ENCODE measurements around the gene SCNM1. TPM values are rescaled to one million over a fixed set of nuclear protein-coding genes. Genes with fewer than 3 reads are reported as not detected.
A peak's percentile ranks its signal among the peaks of the same experiment; 100 is the strongest.

SCNM1 gene
- total and polyA plus RNA-seq, 9 of the 15 experiments (the other 6 are each of a cell fraction or from before 2014, with no cell fraction given), result 17.2 to 204 (median 63.0) TPM

DNA sequence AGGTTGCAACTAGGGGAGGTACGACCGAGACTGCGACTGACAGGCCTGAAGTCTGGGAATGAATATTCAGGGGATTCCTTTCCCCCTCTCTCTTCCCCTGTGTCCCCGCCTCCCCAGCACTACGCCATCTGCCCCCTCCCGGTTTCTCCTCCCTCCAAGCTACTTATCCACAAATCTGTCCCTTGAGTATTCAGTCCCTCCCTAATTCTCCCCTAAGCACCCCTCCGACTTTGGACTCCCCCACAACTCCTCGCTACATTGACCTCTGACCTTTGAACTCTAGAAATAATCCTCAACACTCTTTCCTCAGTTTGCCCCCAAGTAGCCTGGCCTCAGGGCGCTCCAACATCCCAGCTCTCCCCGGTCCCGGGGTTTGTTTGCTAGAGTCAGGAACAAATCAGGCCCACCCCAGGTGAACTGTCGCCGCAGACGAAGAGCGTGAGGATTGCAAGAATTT, 635 bp upstream of the SCNM1 start (continued):
- TF ChIP-seq, protein P1, sequence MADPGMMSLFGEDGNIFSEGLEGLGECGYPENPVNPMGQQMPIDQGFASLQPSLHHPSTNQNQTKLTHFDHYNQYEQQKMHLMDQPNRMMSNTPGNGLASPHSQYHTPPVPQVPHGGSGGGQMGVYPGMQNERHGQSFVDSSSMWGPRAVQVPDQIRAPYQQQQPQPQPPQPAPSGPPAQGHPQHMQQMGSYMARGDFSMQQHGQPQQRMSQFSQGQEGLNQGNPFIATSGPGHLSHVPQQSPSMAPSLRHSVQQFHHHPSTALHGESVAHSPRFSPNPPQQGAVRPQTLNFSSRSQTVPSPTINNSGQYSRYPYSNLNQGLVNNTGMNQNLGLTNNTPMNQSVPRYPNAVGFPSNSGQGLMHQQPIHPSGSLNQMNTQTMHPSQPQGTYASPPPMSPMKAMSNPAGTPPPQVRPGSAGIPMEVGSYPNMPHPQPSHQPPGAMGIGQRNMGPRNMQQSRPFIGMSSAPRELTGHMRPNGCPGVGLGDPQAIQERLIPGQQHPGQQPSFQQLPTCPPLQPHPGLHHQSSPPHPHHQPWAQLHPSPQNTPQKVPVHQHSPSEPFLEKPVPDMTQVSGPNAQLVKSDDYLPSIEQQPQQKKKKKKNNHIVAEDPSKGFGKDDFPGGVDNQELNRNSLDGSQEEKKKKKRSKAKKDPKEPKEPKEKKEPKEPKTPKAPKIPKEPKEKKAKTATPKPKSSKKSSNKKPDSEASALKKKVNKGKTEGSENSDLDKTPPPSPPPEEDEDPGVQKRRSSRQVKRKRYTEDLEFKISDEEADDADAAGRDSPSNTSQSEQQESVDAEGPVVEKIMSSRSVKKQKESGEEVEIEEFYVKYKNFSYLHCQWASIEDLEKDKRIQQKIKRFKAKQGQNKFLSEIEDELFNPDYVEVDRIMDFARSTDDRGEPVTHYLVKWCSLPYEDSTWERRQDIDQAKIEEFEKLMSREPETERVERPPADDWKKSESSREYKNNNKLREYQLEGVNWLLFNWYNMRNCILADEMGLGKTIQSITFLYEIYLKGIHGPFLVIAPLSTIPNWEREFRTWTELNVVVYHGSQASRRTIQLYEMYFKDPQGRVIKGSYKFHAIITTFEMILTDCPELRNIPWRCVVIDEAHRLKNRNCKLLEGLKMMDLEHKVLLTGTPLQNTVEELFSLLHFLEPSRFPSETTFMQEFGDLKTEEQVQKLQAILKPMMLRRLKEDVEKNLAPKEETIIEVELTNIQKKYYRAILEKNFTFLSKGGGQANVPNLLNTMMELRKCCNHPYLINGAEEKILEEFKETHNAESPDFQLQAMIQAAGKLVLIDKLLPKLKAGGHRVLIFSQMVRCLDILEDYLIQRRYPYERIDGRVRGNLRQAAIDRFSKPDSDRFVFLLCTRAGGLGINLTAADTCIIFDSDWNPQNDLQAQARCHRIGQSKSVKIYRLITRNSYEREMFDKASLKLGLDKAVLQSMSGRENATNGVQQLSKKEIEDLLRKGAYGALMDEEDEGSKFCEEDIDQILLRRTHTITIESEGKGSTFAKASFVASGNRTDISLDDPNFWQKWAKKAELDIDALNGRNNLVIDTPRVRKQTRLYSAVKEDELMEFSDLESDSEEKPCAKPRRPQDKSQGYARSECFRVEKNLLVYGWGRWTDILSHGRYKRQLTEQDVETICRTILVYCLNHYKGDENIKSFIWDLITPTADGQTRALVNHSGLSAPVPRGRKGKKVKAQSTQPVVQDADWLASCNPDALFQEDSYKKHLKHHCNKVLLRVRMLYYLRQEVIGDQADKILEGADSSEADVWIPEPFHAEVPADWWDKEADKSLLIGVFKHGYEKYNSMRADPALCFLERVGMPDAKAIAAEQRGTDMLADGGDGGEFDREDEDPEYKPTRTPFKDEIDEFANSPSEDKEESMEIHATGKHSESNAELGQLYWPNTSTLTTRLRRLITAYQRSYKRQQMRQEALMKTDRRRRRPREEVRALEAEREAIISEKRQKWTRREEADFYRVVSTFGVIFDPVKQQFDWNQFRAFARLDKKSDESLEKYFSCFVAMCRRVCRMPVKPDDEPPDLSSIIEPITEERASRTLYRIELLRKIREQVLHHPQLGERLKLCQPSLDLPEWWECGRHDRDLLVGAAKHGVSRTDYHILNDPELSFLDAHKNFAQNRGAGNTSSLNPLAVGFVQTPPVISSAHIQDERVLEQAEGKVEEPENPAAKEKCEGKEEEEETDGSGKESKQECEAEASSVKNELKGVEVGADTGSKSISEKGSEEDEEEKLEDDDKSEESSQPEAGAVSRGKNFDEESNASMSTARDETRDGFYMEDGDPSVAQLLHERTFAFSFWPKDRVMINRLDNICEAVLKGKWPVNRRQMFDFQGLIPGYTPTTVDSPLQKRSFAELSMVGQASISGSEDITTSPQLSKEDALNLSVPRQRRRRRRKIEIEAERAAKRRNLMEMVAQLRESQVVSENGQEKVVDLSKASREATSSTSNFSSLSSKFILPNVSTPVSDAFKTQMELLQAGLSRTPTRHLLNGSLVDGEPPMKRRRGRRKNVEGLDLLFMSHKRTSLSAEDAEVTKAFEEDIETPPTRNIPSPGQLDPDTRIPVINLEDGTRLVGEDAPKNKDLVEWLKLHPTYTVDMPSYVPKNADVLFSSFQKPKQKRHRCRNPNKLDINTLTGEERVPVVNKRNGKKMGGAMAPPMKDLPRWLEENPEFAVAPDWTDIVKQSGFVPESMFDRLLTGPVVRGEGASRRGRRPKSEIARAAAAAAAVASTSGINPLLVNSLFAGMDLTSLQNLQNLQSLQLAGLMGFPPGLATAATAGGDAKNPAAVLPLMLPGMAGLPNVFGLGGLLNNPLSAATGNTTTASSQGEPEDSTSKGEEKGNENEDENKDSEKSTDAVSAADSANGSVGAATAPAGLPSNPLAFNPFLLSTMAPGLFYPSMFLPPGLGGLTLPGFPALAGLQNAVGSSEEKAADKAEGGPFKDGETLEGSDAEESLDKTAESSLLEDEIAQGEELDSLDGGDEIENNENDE (IDR thresholded peaks at IDR 0.05; ENCODE audit: low read depth, low read length), result no peak
- TF ChIP-seq TRIM28 (IDR thresholded peaks at IDR 0.05), result peak; percentile 47; the same call in 1 of the 2 replicates
- TF ChIP-seq, protein P2, sequence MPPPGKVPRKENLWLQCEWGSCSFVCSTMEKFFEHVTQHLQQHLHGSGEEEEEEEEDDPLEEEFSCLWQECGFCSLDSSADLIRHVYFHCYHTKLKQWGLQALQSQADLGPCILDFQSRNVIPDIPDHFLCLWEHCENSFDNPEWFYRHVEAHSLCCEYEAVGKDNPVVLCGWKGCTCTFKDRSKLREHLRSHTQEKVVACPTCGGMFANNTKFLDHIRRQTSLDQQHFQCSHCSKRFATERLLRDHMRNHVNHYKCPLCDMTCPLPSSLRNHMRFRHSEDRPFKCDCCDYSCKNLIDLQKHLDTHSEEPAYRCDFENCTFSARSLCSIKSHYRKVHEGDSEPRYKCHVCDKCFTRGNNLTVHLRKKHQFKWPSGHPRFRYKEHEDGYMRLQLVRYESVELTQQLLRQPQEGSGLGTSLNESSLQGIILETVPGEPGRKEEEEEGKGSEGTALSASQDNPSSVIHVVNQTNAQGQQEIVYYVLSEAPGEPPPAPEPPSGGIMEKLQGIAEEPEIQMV (tag; conservative IDR thresholded peaks at IDR 0.05; ENCODE audit: low read depth), result no peak
- TF ChIP-seq SOX6 (IDR thresholded peaks at IDR 0.05), result no peak
- TF ChIP-seq HIVEP1 (CRISPR knock-in tag; IDR thresholded peaks at IDR 0.05), result no peak
- TF ChIP-seq, protein P3, sequence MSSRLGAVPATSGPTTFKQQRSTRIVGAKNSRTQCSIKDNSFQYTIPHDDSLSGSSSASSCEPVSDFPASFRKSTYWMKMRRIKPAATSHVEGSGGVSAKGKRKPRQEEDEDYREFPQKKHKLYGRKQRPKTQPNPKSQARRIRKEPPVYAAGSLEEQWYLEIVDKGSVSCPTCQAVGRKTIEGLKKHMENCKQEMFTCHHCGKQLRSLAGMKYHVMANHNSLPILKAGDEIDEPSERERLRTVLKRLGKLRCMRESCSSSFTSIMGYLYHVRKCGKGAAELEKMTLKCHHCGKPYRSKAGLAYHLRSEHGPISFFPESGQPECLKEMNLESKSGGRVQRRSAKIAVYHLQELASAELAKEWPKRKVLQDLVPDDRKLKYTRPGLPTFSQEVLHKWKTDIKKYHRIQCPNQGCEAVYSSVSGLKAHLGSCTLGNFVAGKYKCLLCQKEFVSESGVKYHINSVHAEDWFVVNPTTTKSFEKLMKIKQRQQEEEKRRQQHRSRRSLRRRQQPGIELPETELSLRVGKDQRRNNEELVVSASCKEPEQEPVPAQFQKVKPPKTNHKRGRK (tag; IDR thresholded peaks at IDR 0.05), result no peak
- peak; percentile 31; the same call in 1 of the 2 replicates for TF ChIP-seq PYGO2 (tag; IDR thresholded peaks at IDR 0.05)
- TF ChIP-seq SIN3A (IDR thresholded peaks at IDR 0.05; ENCODE audit: borderline replicate concordance in 2 of 2, control insufficient read depth in 1 of 2, low read depth in 2 of 2, low read length in 2 of 2), result no peak
- no peak for TF ChIP-seq ZNF668 (CRISPR knock-in tag; IDR thresholded peaks at IDR 0.05)
- no peak for TF ChIP-seq ETV5 (CRISPR knock-in tag; IDR thresholded peaks at IDR 0.05; ENCODE audit: low read depth)
- TF ChIP-seq TBL1XR1 (IDR thresholded peaks at IDR 0.05; ENCODE audit: low read length in 2 of 2), result no peak
- no peak for TF ChIP-seq RBM25 (IDR thresholded peaks at IDR 0.05; ENCODE audit: low read depth, low read length, severe bottlenecking)
- TF ChIP-seq DNMT1 (IDR thresholded peaks at IDR 0.05), result no peak
- no peak for TF ChIP-seq RBM22 (IDR thresholded peaks at IDR 0.05; ENCODE audit: low read depth, low read length, poor library complexity, severe bottlenecking)
- TF ChIP-seq MECOM (CRISPR knock-in tag; IDR thresholded peaks at IDR 0.05), result 0 out of 2 replicates have a peak, but pooled peaks have one; percentile 18
